Lower leg skin (tissue), 4 donors: ENCODE measurements around the gene KIF1A. TPM values are rescaled to one million over a fixed set of nuclear protein-coding genes. Genes with fewer than 3 reads are reported as not detected.

Source experiments
- DNase-seq, 2 donors: peaks; one replicate each; pipeline ENCODE4 v3.0.0-alpha.2; 2019; ENCODE audit warnings: low spot score in 2 of 2
- H3K4me3 ChIP-seq: fragments of 200-600 bp; sonication (generic); 2 replicates; pipeline ENCODE4 v1.5.1; 2017; ENCODE audit warnings: mild to moderate bottlenecking, low read depth; ENCODE audit not compliant: poor library complexity, severe bottlenecking
- POLR2A ChIP-seq, 2 donors: fragments of 450-650 bp; IDR thresholded peaks; one replicate each; pipeline ENCODE4 v1.6.1; 2016 to 2017; ENCODE audit warnings: antibody characterized with exemption in 2 of 2, mild to moderate bottlenecking in 1 of 2, moderate library complexity in 1 of 2
- WGBS, 2 donors: methylation state at CpG; one replicate each; pipeline ENCODE4 v1.1.5; 2018; 5-methylcytosine and 5-hydroxymethylcytosine counted together
- intact Hi-C: fragments of 100-400 bp; cut with DNase I; formaldehyde crosslinking; loops from one replicate; pipeline ENCODE4 v1.15.0; 2023; ENCODE audit warnings: low total_unique reads
- total RNA-seq, 4 donors: library from RNA; depleted of rRNA; stranded (reverse); fragments of >200 nt; gene quantifications; one replicate each; pipeline ENCODE4 v1.1.0, GENCODE V29; 2016
- TF ChIP-seq, protein P1 (sequence below), 3 donors: fragments of 450-650 bp; IDR thresholded peaks; one replicate each; pipeline ENCODE4 v1.5.1; 2016; ENCODE audit warnings: antibody characterized with exemption in 3 of 3, mild to moderate bottlenecking in 3 of 3, moderate library complexity in 2 of 3

Gene KIF1A
- total RNA-seq, 4 donors from 2014 or later, result 0.76 to 4.3 (median 3.0) TPM

DNA sequence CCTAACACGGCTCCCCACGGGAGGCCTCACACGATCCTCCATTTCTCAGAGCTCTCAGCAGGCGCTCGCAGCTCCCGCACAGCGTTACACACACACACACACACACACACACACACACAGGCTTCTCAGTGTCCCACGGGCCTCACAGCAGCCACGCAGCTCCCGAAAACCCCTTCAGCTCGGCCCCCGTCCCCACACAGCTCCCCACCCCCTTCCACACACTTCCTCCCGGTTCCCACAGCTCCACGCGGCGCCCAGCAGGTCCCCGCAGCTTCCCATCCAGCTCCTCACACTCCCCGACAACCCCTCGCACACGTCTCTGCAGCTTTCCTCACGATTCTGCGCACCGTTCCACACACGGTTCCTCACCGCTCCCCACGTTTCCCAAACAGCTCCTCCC lies 41.6 kb downstream of the KIF1A start:
- no peak for DNase-seq
- H3K4me3 ChIP-seq, result no peak overlapping the region
- no peak for TF ChIP-seq POLR2A (IDR thresholded peaks at IDR 0.05)
- TF ChIP-seq, protein P1, sequence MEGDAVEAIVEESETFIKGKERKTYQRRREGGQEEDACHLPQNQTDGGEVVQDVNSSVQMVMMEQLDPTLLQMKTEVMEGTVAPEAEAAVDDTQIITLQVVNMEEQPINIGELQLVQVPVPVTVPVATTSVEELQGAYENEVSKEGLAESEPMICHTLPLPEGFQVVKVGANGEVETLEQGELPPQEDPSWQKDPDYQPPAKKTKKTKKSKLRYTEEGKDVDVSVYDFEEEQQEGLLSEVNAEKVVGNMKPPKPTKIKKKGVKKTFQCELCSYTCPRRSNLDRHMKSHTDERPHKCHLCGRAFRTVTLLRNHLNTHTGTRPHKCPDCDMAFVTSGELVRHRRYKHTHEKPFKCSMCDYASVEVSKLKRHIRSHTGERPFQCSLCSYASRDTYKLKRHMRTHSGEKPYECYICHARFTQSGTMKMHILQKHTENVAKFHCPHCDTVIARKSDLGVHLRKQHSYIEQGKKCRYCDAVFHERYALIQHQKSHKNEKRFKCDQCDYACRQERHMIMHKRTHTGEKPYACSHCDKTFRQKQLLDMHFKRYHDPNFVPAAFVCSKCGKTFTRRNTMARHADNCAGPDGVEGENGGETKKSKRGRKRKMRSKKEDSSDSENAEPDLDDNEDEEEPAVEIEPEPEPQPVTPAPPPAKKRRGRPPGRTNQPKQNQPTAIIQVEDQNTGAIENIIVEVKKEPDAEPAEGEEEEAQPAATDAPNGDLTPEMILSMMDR (IDR thresholded peaks at IDR 0.05), result no peak
- 80 to 85% methylated on average over 26 of the region's 26 CpGs for WGBS, 2 donors
- intact Hi-C loops, result no loop called here

DNA sequence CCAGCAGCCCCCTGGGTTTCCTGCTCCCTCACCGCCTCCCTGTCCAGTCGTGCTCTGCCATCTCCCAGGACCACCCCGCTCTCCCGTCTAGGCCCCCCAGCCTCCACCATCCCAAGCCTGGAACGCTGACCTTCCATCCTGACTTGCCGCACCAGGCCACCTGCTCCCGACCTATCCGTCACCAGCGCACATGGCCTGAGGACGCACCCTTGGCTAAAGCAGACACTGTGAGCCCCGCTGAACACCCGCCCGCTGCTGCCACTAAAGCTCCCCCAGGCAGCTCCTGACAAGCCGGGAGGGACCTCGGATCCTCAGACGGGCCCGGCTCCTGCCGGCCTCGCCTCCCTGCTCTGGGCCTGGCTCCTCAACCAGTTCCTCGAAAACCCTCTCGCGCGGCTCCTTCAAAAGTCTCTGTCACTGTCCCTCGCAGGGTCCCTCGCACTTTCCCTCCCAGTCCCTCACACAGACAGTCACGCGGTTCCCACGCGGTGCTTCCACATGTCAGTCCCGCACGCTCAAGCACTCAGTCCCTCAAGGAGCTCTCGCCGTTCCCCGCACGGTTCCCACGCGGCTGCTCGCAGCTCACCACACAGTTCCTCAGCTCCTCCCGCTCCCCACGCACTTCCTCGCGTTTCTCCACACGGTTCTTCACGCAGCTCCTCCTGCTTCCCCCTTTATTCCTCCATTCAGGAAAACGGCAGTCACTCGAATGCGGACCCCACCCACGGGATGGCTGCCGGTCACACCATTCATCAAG lies 42.4 kb downstream of the KIF1A start:
- H3K4me3 ChIP-seq, result no peak overlapping the region
- TF ChIP-seq, protein P1 (IDR thresholded peaks at IDR 0.05), result no peak
- no peak for TF ChIP-seq POLR2A (IDR thresholded peaks at IDR 0.05)
- intact Hi-C loops, result no loop called here
- WGBS, 2 donors, result 85 to 86% methylated on average over 49 of the region's 49 CpGs
- DNase-seq, result no peak

DNA sequence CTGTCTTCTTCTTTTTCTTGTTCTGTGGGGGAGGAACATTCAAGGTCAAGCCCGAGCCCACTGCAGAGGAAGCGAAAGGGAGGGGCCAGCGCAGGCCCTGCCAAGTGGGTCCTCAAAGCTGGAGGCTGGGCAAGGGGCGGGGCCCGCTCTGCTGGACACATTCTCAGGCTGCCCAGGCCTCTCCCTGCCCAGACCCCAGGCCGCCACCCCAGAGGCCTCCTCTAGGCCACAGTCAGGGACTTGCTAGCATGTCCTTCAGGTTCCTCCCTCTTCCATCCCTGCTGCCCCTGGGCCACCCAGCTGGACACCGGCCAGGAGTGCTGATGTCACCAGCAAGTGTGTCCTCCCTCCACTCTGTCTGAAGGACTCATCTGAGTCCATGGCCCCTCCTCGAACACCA lies 44.1 kb downstream of the KIF1A start:
- no peak overlapping the region for H3K4me3 ChIP-seq
- DNase-seq, result no peak
- 80 to 90% methylated on average over 8 of the region's 8 CpGs for WGBS, 2 donors
- no peak for TF ChIP-seq POLR2A (IDR thresholded peaks at IDR 0.05)
- TF ChIP-seq, protein P1 (IDR thresholded peaks at IDR 0.05), result no peak
- intact Hi-C loops, result no loop called here

DNA sequence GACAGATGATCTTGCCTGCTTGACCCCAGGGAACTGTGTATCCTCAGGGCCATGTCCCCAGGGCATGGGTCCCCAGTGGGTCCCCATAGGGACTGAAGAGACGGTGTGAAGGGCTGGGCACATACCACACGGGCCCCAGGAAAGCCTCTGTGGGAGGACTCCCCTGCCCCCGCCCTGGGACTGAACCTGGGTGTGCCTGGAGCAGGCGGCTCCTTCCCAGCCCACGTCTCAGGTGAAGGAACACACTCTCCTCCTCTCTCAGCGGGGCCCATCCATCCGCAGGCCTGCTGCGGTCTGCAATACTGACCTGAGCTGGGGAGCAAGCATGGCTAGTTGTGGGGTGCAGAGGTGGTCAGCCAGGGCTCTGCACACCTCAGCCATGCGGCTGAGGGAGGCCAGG lies 45.2 kb downstream of the KIF1A start:
- H3K4me3 ChIP-seq, result no peak overlapping the region
- no peak for TF ChIP-seq POLR2A (IDR thresholded peaks at IDR 0.05)
- TF ChIP-seq, protein P1 (IDR thresholded peaks at IDR 0.05), result no peak
- intact Hi-C loops, result no loop called here
- WGBS, 2 donors, result 82 to 88% methylated on average over 8 of the region's 9 CpGs
- DNase-seq, result no peak

DNA sequence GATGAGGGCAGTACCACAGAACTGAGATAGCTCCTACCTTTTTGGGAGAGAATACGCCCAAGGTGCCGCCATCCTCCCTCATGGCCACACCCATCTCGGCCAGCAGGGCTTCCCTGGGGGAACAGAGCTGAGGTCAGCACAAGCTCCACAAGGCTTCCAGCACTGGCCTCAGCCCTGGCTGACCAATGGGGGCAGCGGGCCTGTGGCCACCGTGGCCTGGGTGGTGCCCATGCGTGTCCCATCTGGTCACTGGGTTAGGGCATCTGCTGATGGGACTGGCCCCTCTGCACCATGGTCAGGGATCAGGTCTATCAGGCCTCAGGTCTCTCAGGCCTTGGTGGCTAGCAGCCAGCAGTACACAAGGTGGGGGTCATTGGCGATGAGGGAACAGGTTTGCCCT lies 50.9 kb downstream of the KIF1A start:
- intact Hi-C loops, result no loop called here
- H3K4me3 ChIP-seq, result no peak overlapping the region
- WGBS, 2 donors, result 87 to 93% methylated on average over 3 to 5 of the region's 7 CpGs
- TF ChIP-seq, protein P1 (IDR thresholded peaks at IDR 0.05), result no peak
- TF ChIP-seq POLR2A (IDR thresholded peaks at IDR 0.05), result no peak
- DNase-seq, result no peak

DNA sequence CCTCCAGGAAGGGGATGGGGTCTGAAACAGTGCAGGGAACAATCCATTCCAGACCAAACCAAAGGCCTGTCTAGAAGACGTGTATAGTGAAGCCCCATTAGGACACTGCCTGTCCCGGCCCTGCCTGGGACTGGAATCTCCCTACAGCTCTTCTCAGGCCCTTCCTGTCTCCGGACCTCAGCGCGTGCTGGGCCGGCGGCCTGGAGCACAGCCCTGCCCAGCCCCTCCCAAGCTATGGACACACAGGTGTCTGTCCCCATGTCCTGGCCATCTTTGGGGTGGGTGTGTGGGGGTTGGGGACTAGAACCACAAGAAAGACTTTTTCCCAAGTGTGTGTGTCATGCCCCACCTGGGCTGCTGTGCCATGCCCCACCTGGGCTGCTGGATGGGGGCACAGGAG lies 51.8 kb downstream of the KIF1A start:
- 91 to 96% methylated on average over 7 of the region's 7 CpGs for WGBS, 2 donors
- DNase-seq, result no peak

More for the DNA sequence above, 51.8 kb downstream of the KIF1A start:
- intact Hi-C loops, result no loop called here
- no peak for TF ChIP-seq POLR2A (IDR thresholded peaks at IDR 0.05)
- TF ChIP-seq, protein P1 (IDR thresholded peaks at IDR 0.05), result no peak
- no peak overlapping the region for H3K4me3 ChIP-seq
